ENCODE results near the gene FAM83F. TPM values are rescaled to one million over a fixed set of nuclear protein-coding genes. Genes with fewer than 3 reads are reported as not detected.

The FAM83F gene
- total and polyA plus RNA-seq, 2 donors (not counting 1 experiment from before 2014, with no cell fraction given): 0.10 TPM; not detected in 1

DNA sequence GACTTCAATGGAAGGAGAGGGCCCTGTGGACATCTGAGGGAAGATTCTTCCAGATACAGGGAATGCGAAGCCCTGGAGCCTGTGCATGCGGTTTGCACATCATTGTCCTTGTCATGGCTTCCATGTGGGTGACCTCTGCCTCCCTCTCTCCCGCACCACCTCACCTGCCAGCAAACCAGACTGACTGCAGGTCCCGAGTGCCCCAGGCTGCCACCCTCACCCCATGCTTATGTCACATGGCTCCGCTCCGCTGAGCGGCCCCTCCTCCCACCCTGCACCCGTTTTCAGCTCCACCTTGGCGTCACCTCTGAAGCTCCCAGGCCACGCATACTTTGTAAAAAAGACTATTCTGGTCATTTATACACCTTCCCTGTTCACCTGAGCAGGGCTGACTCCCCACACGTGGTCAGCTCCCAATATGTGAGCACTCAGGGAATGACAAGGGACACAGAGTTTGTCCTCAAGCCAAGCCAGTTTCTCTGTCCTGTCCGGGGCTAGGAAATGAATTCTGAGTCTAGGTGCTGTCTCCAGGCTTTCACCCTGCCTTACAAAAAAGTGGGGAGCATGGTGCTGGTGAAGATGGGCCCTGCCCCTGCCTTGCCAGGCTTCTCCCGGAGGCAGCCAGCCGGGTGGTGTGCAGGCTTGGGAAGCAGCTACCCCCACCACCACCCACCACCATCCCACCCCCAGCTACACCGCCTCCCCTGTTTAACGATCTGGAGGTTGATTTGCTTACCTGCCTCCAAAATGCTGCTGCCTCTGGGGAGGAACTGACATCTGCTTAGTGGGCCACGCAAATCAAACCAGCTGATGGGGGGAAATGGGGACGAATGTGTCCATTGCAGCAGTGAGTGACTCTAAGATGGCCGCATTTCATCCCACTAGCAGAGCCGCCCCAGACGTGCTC lies 32.7 kb downstream of the FAM83F start:
- ATAC-seq (ENCODE audit: low read depth) (no peak), DNase-seq (no peak)
- H3K4me1 Mint-ChIP-seq: peaks cover 5% of the 10 kb centered on the region
- POLR2A ChIA-PET: no interaction called here
- Histone ChIP-seq H3K79me2 (ENCODE audit: control insufficient read depth, insufficient read depth, low read length) (no peaks in the 10 kb centered on the region), H3K4me3 (ENCODE audit: control extremely low read depth in 1 of 5, extremely low read depth in 1 of 5, insufficient read depth in 1 of 5, low read depth in 2 of 5, low read length in 4 of 5) (no peak overlapping the region), H3K9me3 (ENCODE audit: control extremely low read depth in 1 of 3, control insufficient read depth in 2 of 3, insufficient read depth in 1 of 3, low read length in 2 of 3) (no peaks in the 10 kb centered on the region), H3K4me1 (ENCODE audit: control insufficient read depth in 2 of 2, insufficient read depth in 2 of 2, low read length in 2 of 2) (peaks cover 7 to 8% of the 10 kb centered on the region in 2 donors), H4K20me1 (ENCODE audit: control insufficient read depth, insufficient read depth, low read length, poor library complexity, severe bottlenecking) (no peaks in the 10 kb centered on the region), H3K4me2 (replicated peaks; ENCODE audit: low read depth, low read length, poor library complexity, severe bottlenecking) (no peak overlapping the region), H3K27me3 (replicated peaks in 1 of 4; ENCODE audit: control extremely low read depth in 1 of 4, control insufficient read depth in 3 of 4, insufficient read depth in 4 of 4, low read length in 3 of 4) (no peaks in the 10 kb centered on the region), H2AFZ (ENCODE audit: insufficient read depth, low read depth, low read length, poor library complexity, severe bottlenecking) (no peak overlapping the region), H3K9ac (ENCODE audit: low read length) (no peak overlapping the region), H3K27ac (ENCODE audit: low read length in 2 of 2) (no peak overlapping the region), H3K36me3 (replicated peaks in 1 of 2; ENCODE audit: control extremely low read depth in 1 of 2, control insufficient read depth in 1 of 2, extremely low read depth in 1 of 2, insufficient read depth in 2 of 2, low read length in 1 of 2) (no peaks in the 10 kb centered on the region)
- CTCF ChIA-PET: interaction anchor here (0.6 to 11.1 kb wide), 9 partner anchors 8 to 717 kb away, joined by 3 to 328 read pairs (median 4); partner anchors contain the start of gene RPS19BP1
- no peaks in the 10 kb centered on the region for H3K27me3 Mint-ChIP-seq
- H3K9me3 Mint-ChIP-seq (ENCODE audit: insufficient read depth): no peaks in the 10 kb centered on the region
- WGBS (ENCODE audit: insufficient coverage): 72% methylated on average over 17 of the region's 21 CpGs
- no peak for TF ChIP-seq EZH2 (IDR thresholded peaks at IDR 0.05; ENCODE audit: borderline replicate concordance, insufficient read depth, low read depth, low read length, poor library complexity, severe bottlenecking)
- TF ChIP-seq, protein P1, sequence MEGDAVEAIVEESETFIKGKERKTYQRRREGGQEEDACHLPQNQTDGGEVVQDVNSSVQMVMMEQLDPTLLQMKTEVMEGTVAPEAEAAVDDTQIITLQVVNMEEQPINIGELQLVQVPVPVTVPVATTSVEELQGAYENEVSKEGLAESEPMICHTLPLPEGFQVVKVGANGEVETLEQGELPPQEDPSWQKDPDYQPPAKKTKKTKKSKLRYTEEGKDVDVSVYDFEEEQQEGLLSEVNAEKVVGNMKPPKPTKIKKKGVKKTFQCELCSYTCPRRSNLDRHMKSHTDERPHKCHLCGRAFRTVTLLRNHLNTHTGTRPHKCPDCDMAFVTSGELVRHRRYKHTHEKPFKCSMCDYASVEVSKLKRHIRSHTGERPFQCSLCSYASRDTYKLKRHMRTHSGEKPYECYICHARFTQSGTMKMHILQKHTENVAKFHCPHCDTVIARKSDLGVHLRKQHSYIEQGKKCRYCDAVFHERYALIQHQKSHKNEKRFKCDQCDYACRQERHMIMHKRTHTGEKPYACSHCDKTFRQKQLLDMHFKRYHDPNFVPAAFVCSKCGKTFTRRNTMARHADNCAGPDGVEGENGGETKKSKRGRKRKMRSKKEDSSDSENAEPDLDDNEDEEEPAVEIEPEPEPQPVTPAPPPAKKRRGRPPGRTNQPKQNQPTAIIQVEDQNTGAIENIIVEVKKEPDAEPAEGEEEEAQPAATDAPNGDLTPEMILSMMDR (IDR thresholded peaks at IDR 0.05): no peak
- no peak overlapping the region for H3K27ac Mint-ChIP-seq
- intact Hi-C loops (cut with micrococcal nuclease): no loop called here
- no peak overlapping the region for H3K4me3 Mint-ChIP-seq

DNA sequence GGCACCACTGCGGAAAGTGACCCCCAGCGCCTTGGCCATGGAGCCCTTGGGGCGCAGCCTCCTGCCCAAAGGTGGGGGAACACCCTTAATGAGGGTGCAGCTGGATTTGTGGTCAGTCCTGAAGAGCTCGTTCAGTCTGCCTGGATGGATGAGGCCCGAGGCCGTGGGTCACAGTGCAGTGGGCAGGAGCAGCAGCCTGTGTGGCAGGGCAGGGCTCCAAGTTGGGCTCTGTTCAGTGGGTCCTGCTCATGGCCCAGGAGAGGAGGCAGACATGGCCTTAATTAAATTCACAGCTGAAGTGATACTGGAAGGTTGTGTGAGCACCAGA lies 33.3 kb downstream of the FAM83F start:
- H3K36me3 ChIP-seq (replicated peaks in 1 of 2; ENCODE audit: control extremely low read depth in 1 of 2, control insufficient read depth in 1 of 2, extremely low read depth in 1 of 2, insufficient read depth in 2 of 2, low read length in 1 of 2): no peaks in the 10 kb centered on the region
- no peak overlapping the region for H2AFZ ChIP-seq (ENCODE audit: insufficient read depth, low read depth, low read length, poor library complexity, severe bottlenecking)
- CTCF ChIA-PET: interaction anchor here (0.7 to 11.1 kb wide), 7 partner anchors 16 to 495 kb away, joined by 3 to 328 read pairs (median 4); partner anchors contain the start of gene RPS19BP1
- intact Hi-C loops (cut with micrococcal nuclease): no loop called here
- H3K27ac ChIP-seq (ENCODE audit: low read length in 2 of 2): no peak overlapping the region
- Mint-ChIP-seq H3K9me3 (ENCODE audit: insufficient read depth) (no peaks in the 10 kb centered on the region), H3K4me3 (no peak overlapping the region), H3K27me3 (no peaks in the 10 kb centered on the region), H3K4me1 (peaks cover 5% of the 10 kb centered on the region), H3K27ac (no peak overlapping the region)
- no peaks in the 10 kb centered on the region for H3K79me2 ChIP-seq (ENCODE audit: control insufficient read depth, insufficient read depth, low read length)
- peaks cover 7 to 8% of the 10 kb centered on the region in 2 donors for H3K4me1 ChIP-seq (ENCODE audit: control insufficient read depth in 2 of 2, insufficient read depth in 2 of 2, low read length in 2 of 2)
- no peak overlapping the region for H3K9ac ChIP-seq (ENCODE audit: low read length)
- no peak for TF ChIP-seq EZH2 (IDR thresholded peaks at IDR 0.05; ENCODE audit: borderline replicate concordance, insufficient read depth, low read depth, low read length, poor library complexity, severe bottlenecking)
- TF ChIP-seq, protein P1 (IDR thresholded peaks at IDR 0.05): no peak
- ATAC-seq (ENCODE audit: low read depth) (no peak), DNase-seq (no peak)
- H4K20me1 ChIP-seq (ENCODE audit: control insufficient read depth, insufficient read depth, low read length, poor library complexity, severe bottlenecking): no peaks in the 10 kb centered on the region
- WGBS (ENCODE audit: insufficient coverage): 90% methylated on average over 6 of the region's 6 CpGs
- POLR2A ChIA-PET: no interaction called here
- no peak overlapping the region for H3K4me2 ChIP-seq (replicated peaks; ENCODE audit: low read depth, low read length, poor library complexity, severe bottlenecking)
- H3K27me3 ChIP-seq (replicated peaks in 1 of 4; ENCODE audit: control extremely low read depth in 1 of 4, control insufficient read depth in 3 of 4, insufficient read depth in 4 of 4, low read length in 3 of 4): no peaks in the 10 kb centered on the region
- no peaks in the 10 kb centered on the region for H3K9me3 ChIP-seq (ENCODE audit: control extremely low read depth in 1 of 3, control insufficient read depth in 2 of 3, insufficient read depth in 1 of 3, low read length in 2 of 3)
- no peak overlapping the region for H3K4me3 ChIP-seq (ENCODE audit: control extremely low read depth in 1 of 5, extremely low read depth in 1 of 5, insufficient read depth in 1 of 5, low read depth in 2 of 5, low read length in 4 of 5)
